GM19240 (cell line): Measurements from ENCODE around the gene ZNF132.
A peak's percentile ranks its signal among the peaks of the same experiment; 100 is the strongest.
"Not testable (repeated sequence)": the region's sequence is repeated elsewhere in the genome, so short reads cannot be mapped to it uniquely, and the experiment has no call there.

ENCODE experiments used
- DNase-seq: peaks from one replicate; pipeline ENCODE4 v3.0.0; 2011; ENCODE audit warnings: low spot score; ENCODE audit not compliant: insufficient read length

Gene ZNF132

DNA sequence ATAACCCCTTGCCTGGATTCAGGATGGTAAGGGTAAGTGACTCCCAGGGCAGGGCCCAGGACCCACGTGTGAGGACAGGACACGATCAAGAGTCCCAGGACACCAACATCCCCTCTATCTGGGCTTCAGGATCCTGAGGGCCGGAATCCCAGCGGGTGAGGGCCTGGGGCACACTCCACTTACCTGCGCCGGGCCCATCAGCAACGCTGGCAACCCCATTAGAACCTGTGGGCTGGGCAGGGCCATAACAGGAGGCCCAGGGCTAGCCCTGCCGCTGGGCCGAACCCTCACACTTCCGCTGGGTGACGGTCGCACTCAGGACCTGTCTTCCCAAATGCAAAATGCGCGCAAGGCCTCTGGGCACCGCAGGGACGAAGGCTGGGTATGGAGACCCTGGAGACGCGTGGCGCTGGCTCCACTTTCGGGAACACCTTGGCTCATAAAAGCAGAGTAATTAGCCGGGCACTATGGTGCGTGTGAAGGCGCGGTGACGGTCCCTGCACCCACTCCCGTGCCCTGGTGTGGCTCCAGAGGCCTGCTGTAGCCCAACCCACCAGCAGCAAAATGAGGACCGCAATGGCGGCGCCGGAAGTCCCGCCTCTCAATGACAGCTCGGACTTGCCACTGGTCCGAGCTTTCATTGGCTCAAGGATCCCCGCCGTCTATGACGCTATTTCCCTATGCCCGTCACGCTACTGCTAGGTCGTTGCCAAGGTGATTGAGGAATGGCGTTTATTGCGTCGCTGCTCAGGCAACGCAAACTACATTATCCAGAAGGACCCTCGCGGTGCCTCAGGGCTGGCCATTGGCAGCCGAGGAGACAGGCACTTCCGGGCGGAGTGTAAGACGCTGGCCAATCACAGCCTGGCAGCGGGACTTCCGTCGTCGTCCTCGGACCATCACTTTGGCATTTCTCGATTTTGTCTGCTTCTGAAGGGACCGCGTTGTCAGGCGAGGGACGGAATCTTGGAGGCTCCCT is at the start of gene ZNF132:
ZNF132 (minus strand) TSS at position 578 of the 979 bp plus-strand sequence; CDS start at position 246, 332 bp downstream.
- peak; percentile 93 for DNase-seq

DNA sequence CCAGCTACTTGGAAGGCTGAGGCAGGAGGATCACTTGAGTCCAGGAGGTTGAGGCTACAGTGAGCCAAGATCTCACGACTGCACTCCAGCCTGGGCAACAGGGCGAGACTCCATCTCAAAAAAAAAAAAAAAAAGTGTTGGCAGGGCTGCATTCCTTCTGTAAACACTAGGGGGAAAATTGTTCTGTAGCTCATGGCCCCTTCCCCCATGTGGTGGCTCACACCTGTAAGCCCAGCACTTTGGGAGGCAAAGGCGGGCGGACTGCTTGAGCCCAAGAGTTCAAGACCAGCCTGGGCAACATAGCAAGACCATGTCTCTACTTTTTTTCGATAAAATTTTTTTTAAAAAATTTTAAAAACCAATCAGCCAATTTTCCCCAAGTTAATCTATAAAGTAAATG is 44.4 kb upstream of the ZNF132 start:
- not testable (repeated sequence) for DNase-seq

DNA sequence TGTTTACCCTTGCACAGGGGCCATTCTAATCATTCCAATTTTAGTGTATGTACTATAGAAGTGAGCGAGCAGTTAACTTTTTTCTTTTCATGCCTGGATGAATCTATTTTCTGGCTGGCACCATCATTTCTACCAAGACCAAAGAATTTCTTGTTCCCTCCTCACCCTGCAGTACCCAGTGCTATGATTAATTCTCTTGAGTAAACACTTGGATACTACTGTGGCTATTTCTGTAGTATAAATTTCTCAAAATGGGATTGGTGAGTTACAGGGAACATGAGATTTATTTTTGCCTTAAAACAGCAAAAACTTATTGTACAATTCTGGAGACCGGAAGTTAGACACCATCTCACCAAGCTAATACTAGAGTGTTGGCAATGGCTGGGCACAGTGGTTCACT is 43.8 kb upstream of the ZNF132 start:
- DNase-seq, result no peak

GRCh38 chr19:58482372-58482771 is 42.4 kb upstream of the ZNF132 start:
- DNase-seq, result no peak

DNA sequence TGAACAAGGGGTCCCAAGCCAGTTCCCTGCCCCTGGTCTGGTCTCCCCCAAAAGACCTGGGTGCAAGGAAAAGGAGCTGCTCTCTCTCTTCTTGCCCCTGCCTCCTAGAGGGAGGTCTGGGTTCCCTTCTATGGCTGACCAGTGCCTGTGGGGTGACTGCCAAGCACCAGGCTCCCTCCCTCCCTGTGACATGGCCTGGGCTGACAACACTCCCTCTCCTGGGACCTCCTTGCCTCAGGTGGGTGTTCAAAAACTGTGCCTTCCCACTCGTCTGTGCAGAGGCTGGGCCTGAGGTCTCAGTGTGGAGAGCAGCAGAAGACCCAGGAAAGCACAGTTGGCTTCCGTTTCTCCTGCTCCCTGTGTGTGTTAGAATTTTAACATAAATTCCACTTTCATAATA is 40.9 kb upstream of the ZNF132 start:
- DNase-seq, result no peak

- DNase-seq, result no peak
These were observed 40.5 kb upstream of the ZNF132 start for GRCh38 chr19:58480481-58480830.

- no peak for DNase-seq
These were observed 40.0 kb upstream of the ZNF132 start for GRCh38 chr19:58479736-58480480.

DNA sequence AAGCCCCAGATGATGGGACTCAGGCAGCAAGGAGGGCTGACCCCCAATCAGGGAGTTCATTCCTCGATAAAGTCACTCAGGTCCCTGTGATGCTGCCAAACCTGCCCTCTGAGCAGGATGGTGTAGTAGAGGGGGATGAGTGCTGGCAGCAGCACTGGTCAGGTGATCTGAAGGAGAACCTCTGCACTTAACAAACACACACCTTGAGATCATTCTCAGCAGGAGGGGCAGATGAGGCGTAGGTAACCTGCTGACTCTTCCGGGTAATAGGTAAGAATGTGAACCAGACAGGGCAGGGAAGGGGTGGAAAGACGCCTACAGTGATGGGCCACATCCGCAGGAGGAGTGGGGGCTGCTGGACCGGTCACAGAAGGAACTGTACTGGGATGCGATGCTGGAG is 39.4 kb upstream of the ZNF132 start:
- DNase-seq, result no peak

DNA sequence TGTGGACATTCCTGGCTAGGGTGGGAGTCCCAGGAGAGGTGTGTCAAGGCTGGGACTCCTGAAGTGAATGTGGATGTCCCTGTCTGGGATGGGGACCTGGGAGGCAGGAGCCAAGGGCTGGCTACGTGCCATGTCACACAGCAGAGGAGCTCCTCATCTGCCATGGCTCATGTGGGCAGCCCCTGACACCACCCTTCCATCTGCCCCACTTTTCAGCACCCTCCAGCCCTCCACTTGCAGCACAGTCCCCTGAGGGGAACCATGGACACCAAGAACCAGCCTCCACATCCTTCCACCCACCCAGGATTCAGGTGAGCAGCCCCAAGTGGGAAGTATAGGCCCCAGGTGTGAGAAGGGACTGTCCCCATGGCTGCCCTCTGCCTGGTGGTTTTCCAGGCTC is 37.9 kb upstream of the ZNF132 start:
- DNase-seq, result no peak

- no peak for DNase-seq
These were observed 37.2 kb upstream of the ZNF132 start for GRCh38 chr19:58477130-58477529.

GRCh38 chr19:58476498-58477015 is 36.6 kb upstream of the ZNF132 start:
- no peak for DNase-seq

GRCh38 chr19:58475714-58476497 is 36.0 kb upstream of the ZNF132 start, which contains the start of gene ZNF446:
Gene ZNF446 (plus strand): TSS chr19:58476352. CDS start chr19:58477219, 867 bp downstream.
- DNase-seq, result peak; percentile 97

DNA sequence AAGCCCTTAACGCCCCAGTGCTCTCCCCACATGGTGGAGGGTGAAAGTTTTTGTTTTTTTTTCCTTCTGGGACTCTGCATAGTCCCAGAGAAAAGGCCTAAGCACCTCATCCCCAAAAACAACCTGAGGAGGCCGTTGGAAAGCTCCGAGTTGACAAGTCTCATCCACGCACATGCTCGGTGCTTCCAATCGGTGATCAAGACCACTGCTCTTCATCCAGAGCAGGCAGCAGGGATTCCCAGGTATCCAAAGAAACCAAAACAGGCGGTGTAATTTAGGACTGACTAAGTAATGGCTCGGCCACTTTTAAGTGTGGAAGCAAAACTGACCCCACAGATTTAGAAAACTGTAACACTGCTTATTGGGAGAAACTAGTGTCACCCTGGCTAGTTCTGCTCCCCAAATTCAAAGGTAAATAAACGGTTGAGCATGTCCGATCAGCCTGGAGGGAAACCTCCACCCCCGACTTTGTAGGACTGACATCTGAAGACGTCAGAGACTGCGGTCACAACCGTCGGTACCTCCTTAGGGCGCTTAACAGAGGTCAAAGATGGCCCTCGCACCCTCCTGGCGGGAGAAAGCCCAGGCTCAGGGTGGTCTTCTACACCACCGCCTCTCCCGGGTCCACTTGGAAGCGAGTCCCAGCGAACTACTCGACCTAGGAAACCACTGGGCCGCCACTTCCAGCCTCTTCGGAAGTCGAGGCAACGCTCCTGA is 35.2 kb upstream of the ZNF132 start:
- no peak for DNase-seq

GRCh38 chr19:58474291-58474996 is 34.5 kb upstream of the ZNF132 start:
- DNase-seq, result no peak

GRCh38 chr19:58473775-58474174 is 33.8 kb upstream of the ZNF132 start:
- no peak for DNase-seq

DNA sequence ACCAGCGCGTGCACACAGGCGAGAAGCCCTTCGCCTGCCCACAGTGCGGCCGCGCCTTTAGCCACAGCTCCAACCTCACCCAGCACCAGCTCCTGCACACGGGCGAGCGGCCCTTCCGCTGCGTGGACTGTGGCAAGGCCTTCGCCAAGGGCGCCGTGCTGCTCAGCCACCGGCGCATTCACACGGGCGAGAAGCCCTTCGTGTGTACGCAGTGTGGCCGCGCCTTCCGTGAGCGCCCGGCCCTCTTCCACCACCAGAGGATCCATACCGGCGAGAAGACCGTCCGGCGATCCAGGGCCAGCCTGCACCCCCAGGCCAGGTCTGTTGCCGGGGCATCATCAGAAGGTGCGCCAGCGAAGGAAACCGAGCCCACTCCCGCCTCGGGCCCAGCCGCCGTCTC is 31.8 kb upstream of the ZNF132 start:
- DNase-seq, result no peak

- DNase-seq, result not testable (repeated sequence)
These were observed 31.0 kb upstream of the ZNF132 start for GRCh38 chr19:58470837-58471543.

DNA sequence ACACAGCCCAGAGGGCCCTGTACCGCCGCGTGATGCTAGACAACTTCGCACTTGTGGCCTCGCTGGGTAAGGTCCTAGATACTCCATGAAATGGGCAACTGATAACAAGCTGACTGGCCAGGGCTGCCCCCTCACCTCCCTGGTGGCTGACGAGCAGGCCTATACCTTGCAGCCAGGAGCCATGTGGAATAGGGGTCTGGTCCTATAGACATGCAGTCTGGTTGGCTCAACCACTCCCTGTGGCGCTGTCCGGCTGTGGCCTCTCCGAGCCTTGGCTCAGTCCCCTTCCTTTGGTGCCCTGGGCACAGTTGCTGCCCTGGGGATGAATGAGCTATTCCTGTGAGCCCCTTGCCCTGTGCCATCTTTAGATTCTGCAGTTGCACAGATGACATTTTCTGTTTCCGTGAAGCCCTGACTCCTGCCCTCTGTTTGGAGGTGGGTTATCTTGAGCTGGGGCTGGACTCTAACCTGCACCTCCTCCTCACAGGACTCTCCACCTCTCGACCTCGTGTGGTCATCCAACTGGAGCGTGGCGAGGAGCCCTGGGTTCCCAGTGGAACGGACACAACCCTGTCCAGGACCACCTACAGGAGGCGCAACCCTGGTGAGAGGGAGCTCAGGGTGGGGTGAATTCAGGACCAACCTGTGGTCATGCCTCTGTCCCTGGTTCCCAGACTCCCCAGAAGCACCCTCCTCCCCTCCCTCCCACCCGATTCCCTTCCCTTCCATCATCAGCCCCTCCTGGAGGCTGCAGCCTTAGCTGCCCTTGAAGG is 29.5 kb upstream of the ZNF132 start:
- DNase-seq, result no peak
